GM12878 (cell line): ENCODE measurements around the gene GMDS. TPM values are rescaled to one million over a fixed set of nuclear protein-coding genes. Genes with fewer than 3 reads are reported as not detected.

ENCODE experiments used
- ATAC-seq: fragments of 200-7000 bp; cut with Tn5 transposase; 3 replicates; pipeline ENCODE4 v1.9.1; 2020; ENCODE audit warnings: mild to moderate bottlenecking, moderate library complexity
- BruUV-seq: library from RNA; stranded (reverse); fragments of 400-500 nt; replicated peaks from 2 replicates; lab custom pipeline; 2021; lab: Mats Ljungman, UMichigan
- CTCF ChIA-PET: fragments of 300-600 bp; sonication (Branson Sonifier 250); formaldehyde crosslinking; extraction: SDS; loops from one replicate; lab custom pipeline; 2021; ENCODE audit warnings: inconsistent platforms; lab: Yijun Ruan, JAX
- POLR2A ChIA-PET: fragments of 350-600 bp; formaldehyde crosslinking; extraction: SDS; loops from one replicate; lab custom pipeline; 2021; ENCODE audit warnings: inconsistent platforms; lab: Charles Lee
- RAD21 ChIA-PET: fragments of 300-600 bp; sonication (Branson Sonifier 250); formaldehyde crosslinking; loops from one replicate; lab custom pipeline; 2023; ENCODE audit warnings: antibody characterized with exemption; ENCODE audit not compliant: unreplicated experiment; lab: Charles Lee
- SMC1A ChIA-PET: fragments of 300-600 bp; sonication (Branson Sonifier 250); formaldehyde crosslinking; loops from one replicate; lab custom pipeline; 2023; ENCODE audit not compliant: unreplicated experiment, uncharacterized antibody; lab: Charles Lee
- DNase-seq: peaks from one replicate; pipeline ENCODE4 v3.0.0-alpha.2; 2011; ENCODE audit warnings: low read depth, low spot score
- FAIRE-seq: peaks from 3 replicates; lab custom pipeline; 2011; peaks lifted over from hg19 to GRCh38; lab: Jason Lieb, UNC
- H2AFZ ChIP-seq: 2 replicates; pipeline ENCODE4 v1.6.0; 2011; ENCODE audit warnings: low read depth, low read length, control low read depth; ENCODE audit not compliant: control insufficient read depth
- H3K27ac ChIP-seq: 2 replicates; pipeline ENCODE4 v1.5.1; 2011; ENCODE audit warnings: control low read depth; ENCODE audit not compliant: control insufficient read depth, insufficient read depth
- H3K27me3 ChIP-seq, 2 experiments: replicated peaks in 1 of 2; 2 replicates each; pipeline versions ENCODE4 v1.6.0 to v1.6.1; 2011; ENCODE audit warnings: low read length in 1 of 2; ENCODE audit not compliant: control insufficient read depth in 2 of 2, insufficient read depth in 2 of 2
- H3K36me3 ChIP-seq, 2 experiments: 2 replicates each; pipeline ENCODE4 v1.5.1; 2011; ENCODE audit warnings: low read length in 1 of 2; ENCODE audit not compliant: control insufficient read depth in 2 of 2, insufficient read depth in 2 of 2
- H3K4me1 ChIP-seq: 2 replicates; pipeline ENCODE4 v1.6.1; 2011; ENCODE audit warnings: mild to moderate bottlenecking, low read length, moderate library complexity, mixed read lengths; ENCODE audit not compliant: control insufficient read depth, insufficient read depth
- H3K4me2 ChIP-seq: 2 replicates; pipeline ENCODE4 v1.6.0; 2011; ENCODE audit warnings: control low read depth; ENCODE audit not compliant: control insufficient read depth, insufficient read depth
- H3K4me3 ChIP-seq: fragments of 200-600 bp; sonication (generic); 2 replicates; pipeline ENCODE4 v1.5.1; 2016
- H3K79me2 ChIP-seq: 2 replicates; pipeline ENCODE4 v1.6.0; 2011; ENCODE audit warnings: low read length; ENCODE audit not compliant: control insufficient read depth, insufficient read depth
- H3K9ac ChIP-seq: 2 replicates; pipeline ENCODE4 v1.8.0; 2011; ENCODE audit warnings: low read length, control low read depth, mixed read lengths; ENCODE audit not compliant: control insufficient read depth, insufficient read depth
- H3K9me3 ChIP-seq: replicated peaks from 3 replicates; pipeline ENCODE4 v1.5.1; 2011; ENCODE audit warnings: mild to moderate bottlenecking, low read length; ENCODE audit not compliant: control insufficient read depth, insufficient read depth
- H4K20me1 ChIP-seq: 2 replicates; pipeline ENCODE4 v1.6.0; 2011; ENCODE audit not compliant: control insufficient read depth, insufficient read depth
- BACH1 ChIP-seq: fragments of 450-650 bp; IDR thresholded peaks from 2 replicates; pipeline ENCODE4 v1.6.1; 2017; ENCODE audit warnings: mild to moderate bottlenecking, borderline replicate concordance
- CHD2 ChIP-seq: IDR thresholded peaks from 2 replicates; pipeline ENCODE4 v1.6.1; 2011; ENCODE audit warnings: low read depth, low read length, improper control_type of control experiment, borderline replicate concordance
- E2F8 ChIP-seq: fragments of 450-650 bp; IDR thresholded peaks from 2 replicates; pipeline ENCODE4 v1.6.1; 2018; ENCODE audit warnings: mild to moderate bottlenecking, low read depth, moderate library complexity; ENCODE audit not compliant: partially characterized antibody
- MYB ChIP-seq: fragments of 150-350 bp; IDR thresholded peaks from 2 replicates; pipeline ENCODE4 v1.6.1; 2014; ENCODE audit warnings: mild to moderate bottlenecking, low read depth, low read length, borderline replicate concordance
- NR2C1 ChIP-seq: fragments of 450-650 bp; IDR thresholded peaks from 2 replicates; pipeline ENCODE4 v1.6.1; 2017; ENCODE audit warnings: antibody characterized with exemption, mild to moderate bottlenecking, moderate library complexity
- RAD21 ChIP-seq: IDR thresholded peaks from 2 replicates; pipeline ENCODE4 v1.6.1; 2011; ENCODE audit warnings: mild to moderate bottlenecking, low read depth, low read length, moderate library complexity; ENCODE audit not compliant: insufficient read depth
- SIN3A ChIP-seq: IDR thresholded peaks from 2 replicates; pipeline ENCODE4 v1.6.1; 2012; ENCODE audit warnings: low read depth, low read length, improper control_type of control experiment
- SP1 ChIP-seq: IDR thresholded peaks from one replicate; pipeline ENCODE4 v1.6.1; 2011; ENCODE audit warnings: low read depth, low read length
- SUPT20H ChIP-seq: IDR thresholded peaks from 2 replicates; pipeline ENCODE4 v1.6.1; 2011; ENCODE audit warnings: low read depth, mild to moderate bottlenecking, low read length, moderate library complexity, borderline replicate concordance; ENCODE audit not compliant: control insufficient read depth
- TCF3 ChIP-seq: IDR thresholded peaks from 2 replicates; pipeline ENCODE4 v1.6.1; 2012; ENCODE audit warnings: low read depth, mild to moderate bottlenecking, low read length, borderline replicate concordance; ENCODE audit not compliant: insufficient read depth
- ZNF687 ChIP-seq: fragments of 450-650 bp; IDR thresholded peaks from 2 replicates; pipeline ENCODE4 v1.6.1; 2017; ENCODE audit warnings: mild to moderate bottlenecking, moderate library complexity
- WGBS: methylation state at CpG from one replicate; pipeline ENCODE4 v1.1.6; 2016; ENCODE audit warnings: low lambda C conversion rate; ENCODE audit not compliant: insufficient replicate concordance, insufficient coverage; ENCODE audit errors: missing lambda C conversion rate; 5-methylcytosine and 5-hydroxymethylcytosine counted together
- in situ Hi-C: fragments of 300-500 bp; cut with MboI; formaldehyde crosslinking; loops from 9 replicates; pipeline ENCODE4 v1.14.3; 2018; ENCODE audit warnings: mixed read lengths
- intact Hi-C: fragments of 100-400 bp; cut with micrococcal nuclease; formaldehyde crosslinking; loops from one replicate; pipeline ENCODE4 v1.14.2; 2022; ENCODE audit not compliant: unreplicated experiment
- polyA plus RNA-seq, 11 experiments: library from polyadenylated mRNA; depleted of rRNA in 4 of 11; unstranded in 6 of 11; stranded (reverse) in 5 of 11; fragments of >200 nt; fragmentation: Nextera tagmentation in 4 of 11; fragmentation: Illumina TruSeq in 1 of 11; extraction: Ambion mirVana in 4 of 11; extraction: Trizol in 1 of 11; gene quantifications; 1 replicate in 1 of 11; 2 replicates in 10 of 11; pipeline versions ENCODE4 v1.2.1 to v1.2.3, GENCODE V29; 2011 to 2016; ENCODE audit warnings: inconsistent platforms in 2 of 11, missing spikeins in 2 of 11, low read depth in 1 of 11
- total RNA-seq, 4 experiments: library from RNA; depleted of rRNA in 3 of 4; stranded (reverse); fragments of >200 nt in 3 of 4; fragmentation: Illumina TruSeq in 1 of 4; extraction: Trizol in 1 of 4; gene quantifications; 2 replicates each; pipeline versions ENCODE4 v1.2.1 to v1.2.3, GENCODE V29; 2013 to 2021

GMDS gene
- total and polyA plus RNA-seq, 10 of the 15 experiments (the other 5 are each of a cell fraction or from before 2014, with no cell fraction given) = 0.61 to 53.8 (median 29.3) TPM

- peak; percentile 56 for FAIRE-seq
- 88% methylated on average over 4 of the region's 4 CpGs for WGBS
- ChIA-PET CTCF (no interaction called here), RAD21 (interaction anchor here (1.1 kb wide), 1 partner anchor 11 kb away, joined by 3 read pairs; no protein-coding TSS in a partner anchor), POLR2A (no interaction called here), SMC1A (interaction anchor here (0.9 kb wide), 1 partner anchor 322 kb away, joined by 3 read pairs; no protein-coding TSS in a partner anchor)
- Histone ChIP-seq H3K79me2 (no peaks in the 10 kb centered on the region), H3K9me3 (no peaks in the 10 kb centered on the region), H3K36me3 (no peaks in the 10 kb centered on the region), H4K20me1 (no peaks in the 10 kb centered on the region), H2AFZ (no peak overlapping the region), H3K4me3 (no peak overlapping the region), H3K27me3 (no peaks in the 10 kb centered on the region), H3K4me2 (no peak overlapping the region), H3K4me1 (peaks cover 5% of the 10 kb centered on the region; the same call in 1 of the 2 replicates), H3K9ac (no peak overlapping the region), H3K27ac (no peak overlapping the region)
- no TSS peak for BruUV-seq
- DNase-seq = no peak
- intact Hi-C loops (no loop called here), in situ Hi-C loops (no loop called here)
- TF ChIP-seq TCF3 (no peak), SUPT20H (no peak), MYB (no peak), BACH1 (no peak), E2F8 (no peak), SP1 (no peak), NR2C1 (no peak), SIN3A (no peak), RAD21 (no peak), CHD2 (no peak), ZNF687 (no peak)
- ATAC-seq = no peak
These were observed 463.6 kb downstream of the GMDS start for GRCh38 chr6:1781817-1782184.
